Activated CD8-positive, alpha-beta memory T cell treated with anti-CD3 and anti-CD28 coated beads, Interleukin-2, amount 10 ng/mL, durations not matched to agents 7 days and 5 days (primary cell): ENCODE data around the gene FBXL13. TPM values are rescaled to one million over a fixed set of nuclear protein-coding genes. Genes with fewer than 3 reads are reported as not detected.
"Not testable (repeated sequence)": the region's sequence is repeated elsewhere in the genome, so short reads cannot be mapped to it uniquely, and the experiment has no call there.

ENCODE experiments used
- ATAC-seq: fragments of 150-1000 bp; cut with Tn5 transposase; one replicate; pipeline ENCODE4 v1.10.0; 2021; ENCODE audit warnings: moderate library complexity
- CTCF ChIA-PET: fragments of 350-600 bp; sonication (Branson Sonifier 250); formaldehyde crosslinking; loops from one replicate; lab custom pipeline; 2021; ENCODE audit warnings: antibody characterized with exemption; lab: Charles Lee
- DNase-seq: peaks from one replicate; pipeline ENCODE4 v3.0.0-alpha.2; 2020
- H3K27ac Mint-ChIP-seq: one replicate; pipeline ENCODE4 v1.8.0; 2021; ENCODE audit warnings: mild to moderate bottlenecking, mixed read lengths
- H3K27me3 Mint-ChIP-seq: one replicate; pipeline ENCODE4 v1.8.0; 2021; ENCODE audit warnings: mixed read lengths
- H3K36me3 Mint-ChIP-seq: one replicate; pipeline ENCODE4 v1.8.0; 2021; ENCODE audit warnings: mild to moderate bottlenecking, mixed read lengths
- H3K4me1 Mint-ChIP-seq: one replicate; pipeline ENCODE4 v1.8.0; 2021; ENCODE audit warnings: mixed read lengths
- H3K4me3 Mint-ChIP-seq: one replicate; pipeline ENCODE4 v1.8.0; 2021; ENCODE audit warnings: mild to moderate bottlenecking, moderate library complexity, mixed read lengths
- H3K9me3 Mint-ChIP-seq: one replicate; pipeline ENCODE4 v1.8.0; 2022; ENCODE audit warnings: low read depth, mixed read lengths
- total RNA-seq, 2 experiments: library from RNA; stranded (reverse); gene quantifications; one replicate each; pipeline ENCODE4 v1.2.3, GENCODE V29; 2021

The FBXL13 gene
- total RNA-seq, 2 experiments from 2014 or later = 0.18 TPM; not detected in 1

DNA sequence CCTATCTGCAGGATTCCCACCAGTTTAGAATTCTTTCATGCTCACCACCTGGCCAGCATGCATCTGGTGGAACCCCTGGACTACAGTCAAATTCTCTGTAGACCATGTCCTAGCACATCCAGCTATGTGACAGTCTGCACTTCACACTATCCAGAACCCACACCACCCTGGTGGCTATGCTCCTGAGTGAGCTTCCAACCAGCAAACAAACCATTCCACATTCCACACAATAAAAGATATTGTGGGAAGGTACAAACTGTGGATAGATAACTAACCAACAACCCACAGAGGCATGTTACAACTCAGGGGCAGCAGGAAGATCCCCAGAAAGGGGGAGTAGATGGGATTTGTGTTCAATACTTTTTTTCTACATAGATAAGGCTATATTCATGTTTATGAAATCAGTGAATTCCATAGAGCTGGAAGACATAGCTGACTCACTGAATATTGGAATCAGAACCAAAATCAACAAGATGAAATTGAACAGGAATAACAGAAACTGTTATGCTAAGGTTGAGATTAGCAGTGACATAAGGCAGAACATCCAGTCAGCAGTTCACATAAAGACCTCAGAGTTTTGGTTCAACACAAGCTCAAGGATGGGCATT, 89.3 kb downstream of the FBXL13 start:
- H3K27ac Mint-ChIP-seq = no peak overlapping the region
- no peak for ATAC-seq
- no peaks in the 10 kb centered on the region for H3K27me3 Mint-ChIP-seq
- CTCF ChIA-PET = no interaction called here
- H3K9me3 Mint-ChIP-seq = no peaks in the 10 kb centered on the region
- H3K4me3 Mint-ChIP-seq = no peak overlapping the region
- H3K36me3 Mint-ChIP-seq = no peaks in the 10 kb centered on the region
- H3K4me1 Mint-ChIP-seq = peaks cover 6% of the 10 kb centered on the region
- no peak for DNase-seq

- no peaks in the 10 kb centered on the region for H3K36me3 Mint-ChIP-seq
- no peak overlapping the region for H3K27ac Mint-ChIP-seq
- H3K4me3 Mint-ChIP-seq = no peak overlapping the region
- DNase-seq (no peak), ATAC-seq (no peak)
- H3K4me1 Mint-ChIP-seq = no peaks in the 10 kb centered on the region
- no peaks in the 10 kb centered on the region for H3K9me3 Mint-ChIP-seq
- H3K27me3 Mint-ChIP-seq = no peaks in the 10 kb centered on the region
- CTCF ChIA-PET = no interaction called here
Measured at GRCh38 chr7:102983602-102984001, 91.0 kb downstream of the FBXL13 start.

DNA sequence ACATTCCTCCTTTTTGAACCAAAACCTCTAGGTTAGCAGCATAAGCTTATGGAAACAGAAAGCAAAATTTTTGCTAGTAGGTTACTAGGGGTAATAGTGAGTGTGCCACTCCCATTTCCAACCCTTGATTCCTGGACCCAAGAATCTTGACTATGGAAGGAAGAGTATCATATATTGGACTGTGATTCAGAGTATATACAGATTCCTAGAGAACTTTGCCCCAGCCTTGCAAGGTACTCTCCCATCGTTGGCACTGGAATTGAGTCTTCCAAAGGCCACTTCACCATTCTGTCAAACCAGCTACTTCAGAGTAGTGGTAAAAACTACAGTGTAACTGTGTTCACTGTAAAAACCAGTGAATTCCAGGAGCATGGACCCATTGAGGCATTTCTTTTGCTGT, 92.4 kb downstream of the FBXL13 start:
- no peaks in the 10 kb centered on the region for H3K36me3 Mint-ChIP-seq
- no peak overlapping the region for H3K27ac Mint-ChIP-seq
- no peaks in the 10 kb centered on the region for H3K4me1 Mint-ChIP-seq
- H3K4me3 Mint-ChIP-seq = no peak overlapping the region
- DNase-seq (no peak), ATAC-seq (no peak)
- CTCF ChIA-PET = no interaction called here
- H3K27me3 Mint-ChIP-seq = no peaks in the 10 kb centered on the region
- no peaks in the 10 kb centered on the region for H3K9me3 Mint-ChIP-seq

DNA sequence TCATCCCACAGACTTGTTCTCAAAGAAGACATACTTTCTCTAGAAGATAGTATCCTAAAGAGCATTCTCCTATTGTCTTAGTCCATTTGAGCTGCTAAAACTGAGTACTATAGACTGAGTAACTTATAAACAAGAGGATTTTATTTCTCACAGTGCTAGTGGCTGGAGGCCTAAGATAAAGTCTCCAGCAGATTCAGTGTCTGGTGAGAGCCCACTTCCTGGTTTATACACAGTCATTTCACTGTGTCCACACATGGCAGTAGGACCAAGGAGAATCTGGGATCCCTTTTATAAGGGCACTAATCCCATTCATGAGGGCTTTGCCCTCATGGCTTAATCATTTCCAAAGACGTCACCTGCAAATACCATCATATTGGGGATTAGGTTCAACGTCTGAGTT, 93.1 kb downstream of the FBXL13 start:
- DNase-seq (no peak), ATAC-seq (no peak)
- Mint-ChIP-seq H3K4me3 (no peak overlapping the region), H3K9me3 (no peaks in the 10 kb centered on the region), H3K27ac (no peak overlapping the region), H3K36me3 (no peaks in the 10 kb centered on the region), H3K4me1 (no peaks in the 10 kb centered on the region), H3K27me3 (no peaks in the 10 kb centered on the region)
- CTCF ChIA-PET = no interaction called here

DNA sequence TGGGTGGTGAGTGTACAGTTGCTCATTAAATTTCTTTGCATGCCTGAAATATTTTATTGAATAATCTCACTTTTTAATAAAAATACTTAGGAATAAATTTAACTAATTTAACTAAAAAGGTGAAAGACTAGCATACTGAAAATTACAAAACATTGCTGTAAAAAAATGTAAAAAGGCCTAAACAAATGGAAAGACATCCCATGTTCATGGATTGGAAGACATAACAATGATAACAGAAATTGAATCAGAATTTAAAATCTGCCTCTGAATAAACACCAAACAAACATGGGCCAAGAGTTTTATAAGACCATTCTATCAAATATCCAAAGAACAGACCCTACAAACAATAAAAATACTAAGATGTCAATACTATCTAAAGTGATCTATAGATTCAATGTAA, 94.9 kb downstream of the FBXL13 start:
- no peak for DNase-seq
- no peak overlapping the region for H3K27ac Mint-ChIP-seq
- H3K9me3 Mint-ChIP-seq = no peaks in the 10 kb centered on the region
- no peak overlapping the region for H3K4me3 Mint-ChIP-seq
- no peaks in the 10 kb centered on the region for H3K4me1 Mint-ChIP-seq
- H3K27me3 Mint-ChIP-seq = peaks cover 2% of the 10 kb centered on the region
- CTCF ChIA-PET = no interaction called here
- H3K36me3 Mint-ChIP-seq = no peaks in the 10 kb centered on the region
- no peak for ATAC-seq

DNA sequence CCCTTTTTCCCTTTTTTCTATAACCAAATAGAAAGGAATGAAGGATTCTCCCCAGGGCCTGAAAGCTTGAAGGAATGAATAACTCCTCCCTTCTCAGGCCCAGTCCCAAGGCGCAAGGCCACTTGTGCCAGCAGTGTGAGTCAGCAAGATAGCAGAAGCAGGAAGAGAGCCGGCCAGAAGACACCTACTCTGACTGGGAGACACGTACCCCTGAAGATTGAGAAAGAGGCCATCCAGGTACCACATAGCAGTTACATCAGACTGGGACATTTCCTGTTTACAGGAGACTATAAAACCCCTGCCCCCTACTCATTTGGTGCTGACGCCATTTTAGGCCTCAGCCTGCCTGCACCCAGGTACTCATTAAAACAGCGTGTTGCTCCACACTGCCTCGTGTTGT, 96.3 kb downstream of the FBXL13 start:
- CTCF ChIA-PET = no interaction called here
- Mint-ChIP-seq H3K27ac (no peak overlapping the region), H3K36me3 (no peaks in the 10 kb centered on the region), H3K4me3 (no peak overlapping the region), H3K9me3 (no peaks in the 10 kb centered on the region), H3K27me3 (peaks cover 2% of the 10 kb centered on the region), H3K4me1 (no peaks in the 10 kb centered on the region)
- DNase-seq = no peak
- no peak for ATAC-seq

DNA sequence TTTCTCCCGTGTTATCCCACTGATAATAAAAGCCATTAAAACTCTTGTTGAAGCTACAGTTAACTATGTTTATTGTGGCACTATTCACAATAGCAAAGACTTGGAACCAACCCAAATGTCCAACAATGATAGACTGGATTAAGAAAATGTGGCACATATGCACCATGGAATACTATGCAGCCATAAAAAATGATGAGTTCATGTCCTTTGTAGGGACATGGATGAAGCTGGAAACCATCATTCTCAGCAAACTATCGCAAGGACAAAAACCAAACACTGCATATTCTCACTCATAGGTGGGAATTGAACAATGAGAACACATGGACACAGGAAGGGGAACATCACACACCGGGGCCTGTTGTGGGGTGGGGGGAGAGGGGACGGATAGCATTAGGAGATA, 97.0 kb downstream of the FBXL13 start:
- not testable (repeated sequence) for H3K36me3 Mint-ChIP-seq

GRCh38 chr7:102976493-102976892, 98.1 kb downstream of the FBXL13 start:
- Mint-ChIP-seq H3K27me3 (peaks cover 2% of the 10 kb centered on the region), H3K36me3 (no peaks in the 10 kb centered on the region), H3K9me3 (no peaks in the 10 kb centered on the region), H3K4me3 (no peak overlapping the region), H3K27ac (no peak overlapping the region), H3K4me1 (no peaks in the 10 kb centered on the region)
- CTCF ChIA-PET = no interaction called here
- ATAC-seq = no peak
- no peak for DNase-seq

More for the DNA sequence above, 97.0 kb downstream of the FBXL13 start:
- ATAC-seq, H3K27ac Mint-ChIP-seq, H3K4me1 Mint-ChIP-seq, H3K27me3 Mint-ChIP-seq, CTCF ChIA-PET, H3K9me3 Mint-ChIP-seq, DNase-seq, H3K4me3 Mint-ChIP-seq: not testable (repeated sequence)

GRCh38 chr7:102975854-102976253, 98.7 kb downstream of the FBXL13 start:
- no peak for DNase-seq
- no peak for ATAC-seq
- peaks cover 2% of the 10 kb centered on the region for H3K27me3 Mint-ChIP-seq
- no peaks in the 10 kb centered on the region for H3K36me3 Mint-ChIP-seq
- H3K4me3 Mint-ChIP-seq = no peak overlapping the region
- CTCF ChIA-PET = no interaction called here
- H3K4me1 Mint-ChIP-seq = no peaks in the 10 kb centered on the region
- no peak overlapping the region for H3K27ac Mint-ChIP-seq
- H3K9me3 Mint-ChIP-seq = no peaks in the 10 kb centered on the region

DNA sequence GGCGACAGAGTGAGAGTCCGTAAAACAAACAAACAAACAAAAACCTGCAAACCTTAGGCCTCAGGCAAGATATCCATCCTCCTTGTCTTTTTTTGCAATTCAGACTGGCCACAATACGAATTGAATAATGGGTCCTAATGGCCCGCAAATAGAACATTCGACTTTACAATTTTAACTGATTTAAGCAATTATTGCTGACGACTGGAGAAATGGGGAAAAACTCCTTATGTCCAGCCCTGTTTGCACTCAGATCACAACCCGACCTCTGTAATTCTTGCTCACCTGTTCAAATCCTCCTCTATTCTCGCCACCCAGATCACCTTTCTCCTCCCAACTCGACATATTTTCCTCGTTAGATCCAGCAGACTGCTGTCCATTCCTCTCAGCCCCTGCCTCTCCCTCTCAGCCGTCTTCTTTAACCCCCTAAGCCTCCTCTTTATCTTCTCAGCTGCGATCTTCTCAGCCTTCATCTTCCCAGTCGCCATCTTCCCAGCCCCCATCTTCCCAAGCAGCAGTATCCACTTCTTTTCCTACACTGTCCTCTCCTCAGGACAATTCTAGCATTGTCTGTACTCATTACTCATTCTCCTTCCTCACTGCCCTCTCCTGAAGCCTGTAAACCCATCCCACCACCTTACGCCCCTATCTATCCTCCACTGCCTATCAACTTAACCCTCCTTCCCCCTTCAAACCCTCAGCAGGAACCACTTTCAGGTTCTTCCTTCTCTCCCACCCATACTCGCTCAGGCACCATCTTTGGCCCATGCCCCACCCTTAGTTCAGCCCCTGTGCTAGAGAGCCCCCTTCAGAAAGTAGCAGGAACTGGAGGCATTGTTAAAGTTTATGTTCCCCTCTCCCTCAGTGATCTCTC, 100.0 kb downstream of the FBXL13 start:
- H3K4me3 Mint-ChIP-seq = no peak overlapping the region
- H3K27ac Mint-ChIP-seq = no peak overlapping the region
- H3K4me1 Mint-ChIP-seq = no peaks in the 10 kb centered on the region
- H3K9me3 Mint-ChIP-seq = no peaks in the 10 kb centered on the region
- DNase-seq (no peak), ATAC-seq (no peak)
- CTCF ChIA-PET = no interaction called here
- peaks cover 2% of the 10 kb centered on the region for H3K27me3 Mint-ChIP-seq
- no peaks in the 10 kb centered on the region for H3K36me3 Mint-ChIP-seq

DNA sequence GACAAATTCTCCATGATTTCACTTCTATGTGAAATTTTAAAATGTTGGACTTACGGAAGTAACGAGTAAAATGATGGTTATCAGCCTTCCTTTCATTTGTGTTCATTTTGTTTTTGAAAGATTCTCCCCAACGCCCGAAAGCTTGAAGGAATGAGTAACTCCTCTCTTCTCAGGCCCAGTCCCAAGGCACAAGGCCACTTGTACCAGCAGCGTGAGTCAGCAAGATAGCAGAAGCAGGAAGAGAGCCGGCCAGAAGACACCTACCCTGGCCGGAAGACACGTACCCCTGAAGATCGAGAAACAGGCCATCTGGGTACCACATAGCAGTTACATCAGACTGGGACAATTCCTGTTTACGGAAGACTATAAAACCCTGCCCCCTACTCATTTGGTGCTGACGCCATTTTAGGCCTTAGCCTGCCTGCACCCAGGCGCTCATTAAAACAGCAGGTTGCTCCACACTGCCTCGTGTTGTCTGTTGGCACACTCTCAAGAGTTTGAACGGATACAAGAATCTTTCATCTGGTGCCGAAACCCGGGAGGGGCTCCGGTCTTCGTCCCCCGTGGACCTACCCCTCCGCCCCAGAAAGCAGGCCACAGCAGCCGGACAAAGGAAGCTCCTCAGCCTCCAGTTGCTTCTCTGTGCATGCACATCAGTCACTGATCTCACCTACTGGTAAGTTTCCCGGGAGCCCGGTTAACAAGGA, 101.3 kb downstream of the FBXL13 start:
- Mint-ChIP-seq H3K27ac (no peak overlapping the region), H3K4me3 (no peak overlapping the region), H3K27me3 (peaks cover 2% of the 10 kb centered on the region), H3K36me3 (no peaks in the 10 kb centered on the region), H3K9me3 (no peaks in the 10 kb centered on the region), H3K4me1 (no peaks in the 10 kb centered on the region)
- ATAC-seq = no peak
- no peak for DNase-seq
- CTCF ChIA-PET = no interaction called here

- H3K36me3 Mint-ChIP-seq = no peaks in the 10 kb centered on the region
- H3K27ac Mint-ChIP-seq = no peak overlapping the region
- H3K4me1 Mint-ChIP-seq = no peaks in the 10 kb centered on the region
- ATAC-seq = no peak
- H3K27me3 Mint-ChIP-seq = no peaks in the 10 kb centered on the region
- no peak overlapping the region for H3K4me3 Mint-ChIP-seq
- DNase-seq = no peak
- CTCF ChIA-PET = no interaction called here
- no peaks in the 10 kb centered on the region for H3K9me3 Mint-ChIP-seq
Measured at GRCh38 chr7:102967798-102968197, 106.8 kb downstream of the FBXL13 start.

DNA sequence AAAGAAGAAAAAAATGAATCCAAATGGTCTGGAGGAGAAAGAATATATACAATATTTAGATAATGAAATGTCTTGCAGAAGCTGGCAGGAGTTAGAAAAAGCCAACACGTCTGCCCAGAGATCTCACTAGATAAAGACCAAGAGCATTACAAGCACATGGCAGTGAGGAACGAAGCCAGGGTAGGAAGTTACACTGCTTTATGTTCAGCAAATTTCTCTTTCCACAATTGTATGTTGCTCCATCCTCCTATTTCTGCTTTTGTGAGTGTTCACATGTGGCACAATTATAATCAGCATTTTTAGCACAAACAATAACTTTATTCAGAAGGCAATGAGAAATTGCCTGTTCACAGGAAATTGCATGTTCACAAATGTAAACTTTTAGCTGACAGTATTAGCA, 108.1 kb downstream of the FBXL13 start:
- Mint-ChIP-seq H3K9me3 (no peaks in the 10 kb centered on the region), H3K4me3 (no peak overlapping the region), H3K27me3 (no peaks in the 10 kb centered on the region), H3K36me3 (no peaks in the 10 kb centered on the region), H3K27ac (no peak overlapping the region), H3K4me1 (no peaks in the 10 kb centered on the region)
- ATAC-seq (no peak), DNase-seq (no peak)
- CTCF ChIA-PET = no interaction called here

DNA sequence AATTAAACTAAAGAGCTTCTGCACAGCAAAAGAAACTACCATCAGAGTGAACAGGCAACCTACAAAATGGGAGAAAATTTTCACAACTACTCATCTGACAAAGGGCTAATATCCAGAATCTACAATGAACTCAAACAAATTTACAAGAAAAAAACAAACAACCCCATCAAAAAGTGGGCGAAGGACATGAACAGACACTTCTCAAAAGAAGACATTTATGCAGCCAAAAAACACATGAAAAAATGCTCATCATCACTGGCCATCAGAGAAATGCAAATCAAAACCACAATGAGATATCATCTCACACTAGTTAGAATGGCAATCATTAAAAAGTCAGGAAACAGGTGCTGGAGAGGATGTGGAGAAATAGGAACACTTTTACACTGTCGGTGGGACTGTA, 112.6 kb downstream of the FBXL13 start:
- H3K4me3 Mint-ChIP-seq, H3K27me3 Mint-ChIP-seq, CTCF ChIA-PET, H3K27ac Mint-ChIP-seq, H3K4me1 Mint-ChIP-seq, H3K9me3 Mint-ChIP-seq, H3K36me3 Mint-ChIP-seq, ATAC-seq, DNase-seq: not testable (repeated sequence)
